Measurements from ENCODE around the gene NBL1.

NBL1 gene, protein sequence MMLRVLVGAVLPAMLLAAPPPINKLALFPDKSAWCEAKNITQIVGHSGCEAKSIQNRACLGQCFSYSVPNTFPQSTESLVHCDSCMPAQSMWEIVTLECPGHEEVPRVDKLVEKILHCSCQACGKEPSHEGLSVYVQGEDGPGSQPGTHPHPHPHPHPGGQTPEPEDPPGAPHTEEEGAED

DNA sequence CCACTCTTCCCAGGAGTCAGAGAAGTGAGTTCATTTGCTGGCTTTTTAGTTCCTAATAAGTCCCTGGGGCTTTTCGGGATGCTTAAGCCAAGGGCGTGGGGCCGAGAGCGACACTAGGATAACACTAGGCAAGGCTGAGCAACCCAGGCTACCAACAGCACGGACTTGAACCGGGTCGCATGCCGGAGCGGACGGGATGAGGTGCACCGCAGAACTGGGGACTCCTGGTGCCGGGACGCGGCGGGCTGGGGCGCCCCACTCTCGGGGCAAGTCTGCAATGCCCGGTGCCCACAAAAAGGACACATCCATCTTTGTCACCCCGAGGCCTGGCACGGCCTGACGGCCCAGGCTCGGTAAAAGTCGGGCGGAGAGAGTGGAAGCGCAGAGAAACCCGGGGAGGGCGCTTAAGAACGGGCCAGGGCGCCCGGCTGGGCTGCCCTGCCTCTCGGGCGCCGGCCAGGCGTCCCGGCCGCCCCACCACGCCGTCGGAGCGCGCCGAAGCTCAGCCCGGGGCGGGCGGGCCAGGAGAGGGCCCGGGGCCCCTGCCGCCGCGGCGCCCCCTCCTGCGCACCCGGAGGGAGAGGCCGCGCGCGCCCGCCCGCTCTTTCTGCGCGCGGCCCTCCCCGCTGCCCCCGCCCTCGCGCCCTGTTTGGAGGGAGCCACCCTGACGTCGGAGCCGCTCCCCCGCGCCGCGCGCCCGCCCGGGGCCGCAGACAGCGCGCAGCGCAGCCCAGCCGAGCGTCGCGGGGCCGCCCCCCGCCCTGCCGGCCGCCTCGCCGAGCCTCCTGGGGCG, at the start of gene NBL1:
Gene NBL1 (plus strand): TSS at position 710 of the 793 bp plus-strand sequence. CDS start 10,720 bp downstream, outside the sequence.
- no peaks in the 10 kb centered on the region for H3K9me3 Mint-ChIP-seq

DNA sequence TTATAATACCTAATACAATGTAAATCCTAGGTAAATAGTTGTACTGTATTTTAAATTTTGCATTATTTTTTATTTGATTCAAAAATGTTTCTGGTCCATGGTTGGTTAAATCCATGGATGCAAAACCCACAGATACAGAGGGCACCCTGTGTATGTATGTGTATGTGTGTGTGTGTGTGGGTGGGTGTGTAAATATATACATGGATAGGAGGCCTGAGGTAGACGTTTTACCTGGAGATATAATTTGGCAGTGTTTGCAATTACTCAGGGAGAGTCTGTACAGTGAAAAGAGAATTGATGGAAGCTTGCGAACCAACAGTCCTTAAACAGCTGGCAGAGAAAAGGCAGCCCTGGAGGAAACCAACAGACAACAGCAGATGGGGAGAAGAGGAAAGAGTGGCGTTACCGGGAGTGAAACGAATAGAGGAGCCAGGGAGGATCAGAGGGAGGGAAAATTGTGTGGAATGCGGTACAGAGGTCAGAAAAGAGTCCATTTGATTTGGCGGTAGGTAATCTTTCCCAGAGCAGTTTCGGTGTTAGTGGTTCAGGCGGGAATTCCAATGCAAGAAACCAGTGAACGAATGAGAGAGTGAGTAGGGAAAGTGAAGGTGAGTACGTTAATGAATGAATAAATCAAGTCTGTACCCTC, 47.9 kb upstream of the NBL1 start:
- no peaks in the 10 kb centered on the region for H3K9me3 Mint-ChIP-seq
- peaks cover 37% of the 10 kb centered on the region for H3K4me1 Mint-ChIP-seq
- peak overlapping the region; percentile 95 for H3K4me3 Mint-ChIP-seq
- H3K27ac Mint-ChIP-seq, result peak overlapping the region; percentile 98
- H3K27me3 Mint-ChIP-seq, result no peaks in the 10 kb centered on the region
- no peak for ATAC-seq
- peaks cover 18% of the 10 kb centered on the region for H3K36me3 Mint-ChIP-seq

More for the DNA sequence above, at the start of gene NBL1:
- Mint-ChIP-seq H3K27me3 (peaks cover 84% of the 10 kb centered on the region), H3K4me1 (peaks cover 34% of the 10 kb centered on the region), H3K4me3 (peak within 1 kb of the TSS; percentile 86), H3K36me3 (peaks cover 5% of the 10 kb centered on the region), H3K27ac (peak within 1 kb of the TSS; percentile 64)
- peak; percentile 73 for ATAC-seq

DNA sequence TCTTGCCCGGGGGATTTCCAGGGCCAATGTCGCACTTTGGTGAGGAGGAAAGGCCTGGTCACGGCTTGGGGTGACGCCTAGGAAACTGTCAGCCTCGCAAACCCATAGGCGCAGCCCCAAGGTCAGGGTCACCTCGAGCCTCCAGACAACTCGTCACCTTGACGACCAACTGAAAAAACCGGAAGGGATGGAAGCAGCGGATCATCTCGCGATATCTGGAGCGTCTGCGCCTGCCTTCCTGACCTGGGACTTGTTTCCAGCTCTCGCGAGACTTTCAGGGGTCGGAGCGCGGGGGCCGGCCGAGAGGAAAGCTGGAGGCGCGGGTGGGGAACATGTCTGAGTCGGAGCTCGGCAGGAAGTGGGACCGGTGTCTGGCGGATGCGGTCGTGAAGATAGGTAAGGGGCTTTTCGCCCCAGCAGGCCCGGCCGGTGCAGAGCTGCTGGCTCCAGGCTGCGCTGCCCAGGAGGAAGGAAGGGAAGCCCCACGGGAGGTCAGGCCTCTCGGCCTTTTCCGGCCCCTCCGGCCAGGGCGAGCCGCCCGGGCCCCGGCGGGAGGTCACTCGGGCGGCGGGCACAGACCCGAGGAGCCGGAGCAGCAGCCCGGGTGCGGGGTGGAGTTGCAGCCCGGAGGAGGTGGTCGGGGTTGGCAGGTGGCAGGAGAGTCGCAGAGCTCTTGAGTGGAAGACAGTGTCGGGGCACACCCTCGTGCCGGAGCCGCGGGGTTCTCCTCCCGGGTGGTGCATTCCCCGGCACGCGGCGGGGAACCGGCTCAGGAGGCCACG, 47.2 kb upstream of the NBL1 start:
- Mint-ChIP-seq H3K27me3 (no peaks in the 10 kb centered on the region), H3K4me1 (peaks cover 42% of the 10 kb centered on the region), H3K36me3 (peaks cover 23% of the 10 kb centered on the region), H3K4me3 (peak overlapping the region; percentile 95), H3K9me3 (no peaks in the 10 kb centered on the region), H3K27ac (peak overlapping the region; percentile 98)
- ATAC-seq, result peak; percentile 95

DNA sequence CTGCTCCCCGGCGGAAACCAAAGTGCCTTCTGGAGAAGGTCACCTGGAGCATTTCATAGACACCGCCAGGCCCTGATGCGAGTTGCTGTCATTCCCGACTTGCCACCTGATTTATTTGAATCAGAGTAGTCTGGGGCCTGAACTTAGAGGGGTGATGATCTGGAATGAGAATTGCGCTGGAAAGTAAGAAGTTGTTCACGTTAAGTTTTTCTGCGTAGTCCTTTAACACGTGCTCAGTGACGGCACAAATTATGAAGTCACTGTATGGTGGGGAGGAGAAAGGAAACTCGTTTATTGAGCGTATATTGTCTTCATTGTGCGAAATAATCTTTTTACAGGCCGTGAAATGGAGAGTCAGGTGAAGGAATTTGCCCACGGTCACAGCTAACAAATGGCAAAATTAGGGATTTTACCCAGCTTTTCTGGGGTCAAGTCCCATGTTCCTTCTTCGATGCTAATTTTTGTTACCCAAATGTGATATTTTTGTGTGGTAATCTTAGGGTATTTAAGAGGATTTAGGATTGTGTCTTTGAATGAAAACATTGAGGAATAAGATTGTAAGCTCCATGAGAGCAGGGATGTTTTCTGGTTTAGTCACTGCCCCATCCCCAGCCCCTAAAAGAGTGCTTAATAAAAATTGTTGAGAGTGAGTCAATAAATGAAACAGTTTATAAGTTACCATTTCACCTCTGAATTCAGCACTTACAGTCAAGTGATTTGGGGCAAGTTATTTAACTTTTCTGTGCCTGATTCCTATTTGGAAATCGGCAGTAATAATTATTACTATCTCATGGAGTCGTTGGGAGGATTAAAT, 46.4 kb upstream of the NBL1 start:
- no peaks in the 10 kb centered on the region for H3K27me3 Mint-ChIP-seq
- peak overlapping the region; percentile 98 for H3K27ac Mint-ChIP-seq
- peak overlapping the region; percentile 95 for H3K4me3 Mint-ChIP-seq
- peaks cover 49% of the 10 kb centered on the region for H3K4me1 Mint-ChIP-seq
- peaks cover 24% of the 10 kb centered on the region for H3K36me3 Mint-ChIP-seq
- no peaks in the 10 kb centered on the region for H3K9me3 Mint-ChIP-seq
- ATAC-seq, result peak; percentile 31

DNA sequence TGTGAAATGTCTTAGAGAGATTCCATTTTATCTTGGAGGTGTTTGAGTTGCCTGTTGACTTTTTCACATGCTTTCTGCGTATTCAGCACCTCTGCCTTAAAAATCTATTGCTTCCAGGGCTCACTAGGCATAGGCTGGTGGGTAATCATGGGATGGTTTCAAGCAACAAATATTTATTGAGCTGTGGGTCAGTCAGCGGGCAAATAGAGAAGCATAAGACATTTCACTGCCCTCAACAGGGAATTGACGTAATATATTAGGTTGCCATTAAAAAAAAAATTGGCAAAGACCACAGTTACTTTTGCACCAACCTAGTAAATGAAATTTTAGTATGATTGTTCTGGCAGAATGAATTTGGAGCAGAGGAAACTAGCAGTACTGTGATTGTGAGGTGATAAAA, 44.3 kb upstream of the NBL1 start:
- no peak for ATAC-seq
- no peaks in the 10 kb centered on the region for H3K9me3 Mint-ChIP-seq
- peaks cover 55% of the 10 kb centered on the region for H3K4me1 Mint-ChIP-seq
- no peaks in the 10 kb centered on the region for H3K27me3 Mint-ChIP-seq
- H3K27ac Mint-ChIP-seq, result peak overlapping the region; percentile 17
- H3K36me3 Mint-ChIP-seq, result peaks cover 24% of the 10 kb centered on the region
- no peak overlapping the region for H3K4me3 Mint-ChIP-seq

DNA sequence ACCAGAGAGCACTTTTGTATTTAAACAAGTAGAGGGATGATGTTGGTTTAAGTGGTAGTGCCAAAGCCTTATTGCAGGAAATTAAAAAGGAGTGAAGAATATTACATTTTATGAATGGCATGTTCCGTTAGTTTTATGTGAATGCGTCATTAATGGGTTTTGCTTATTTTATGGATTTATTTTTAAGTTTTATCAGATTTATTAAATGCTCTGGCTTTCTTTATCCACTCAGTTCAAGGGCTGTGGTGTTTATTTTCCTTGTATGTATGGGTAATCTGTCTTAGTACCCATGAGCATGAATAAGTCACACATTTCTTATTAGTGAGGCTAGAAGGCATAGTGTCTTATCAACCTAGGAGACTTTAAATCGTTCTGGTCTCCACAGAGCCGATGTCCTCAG, 41.6 kb upstream of the NBL1 start:
- Mint-ChIP-seq H3K4me1 (peaks cover 61% of the 10 kb centered on the region), H3K4me3 (no peak overlapping the region), H3K27me3 (no peaks in the 10 kb centered on the region), H3K27ac (no peak overlapping the region), H3K36me3 (peaks cover 20% of the 10 kb centered on the region), H3K9me3 (no peaks in the 10 kb centered on the region)
- no peak for ATAC-seq

DNA sequence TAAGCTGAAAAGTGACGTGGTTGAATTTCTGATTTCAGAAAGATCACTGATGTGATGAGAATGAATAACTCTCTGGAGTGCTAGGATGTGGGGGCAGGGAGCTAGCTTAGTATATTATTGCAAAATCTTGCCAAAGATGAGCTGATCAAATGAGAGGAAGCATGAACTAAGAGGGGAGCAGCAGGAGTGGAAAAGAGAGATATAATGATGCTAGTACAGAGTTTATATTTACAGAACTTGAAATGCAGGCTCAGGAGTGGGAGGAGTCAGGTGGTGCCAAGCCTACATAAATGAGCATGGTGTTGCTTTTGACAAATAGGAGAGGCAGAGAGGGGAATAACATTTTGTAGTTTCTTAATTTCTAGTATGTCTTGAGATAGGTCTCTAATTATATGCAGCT, 38.1 kb upstream of the NBL1 start:
- ATAC-seq, result no peak
- no peak overlapping the region for H3K27ac Mint-ChIP-seq
- H3K27me3 Mint-ChIP-seq, result no peaks in the 10 kb centered on the region
- peaks cover 47% of the 10 kb centered on the region for H3K4me1 Mint-ChIP-seq
- no peak overlapping the region for H3K4me3 Mint-ChIP-seq
- H3K36me3 Mint-ChIP-seq, result peaks cover 14% of the 10 kb centered on the region
- no peaks in the 10 kb centered on the region for H3K9me3 Mint-ChIP-seq

DNA sequence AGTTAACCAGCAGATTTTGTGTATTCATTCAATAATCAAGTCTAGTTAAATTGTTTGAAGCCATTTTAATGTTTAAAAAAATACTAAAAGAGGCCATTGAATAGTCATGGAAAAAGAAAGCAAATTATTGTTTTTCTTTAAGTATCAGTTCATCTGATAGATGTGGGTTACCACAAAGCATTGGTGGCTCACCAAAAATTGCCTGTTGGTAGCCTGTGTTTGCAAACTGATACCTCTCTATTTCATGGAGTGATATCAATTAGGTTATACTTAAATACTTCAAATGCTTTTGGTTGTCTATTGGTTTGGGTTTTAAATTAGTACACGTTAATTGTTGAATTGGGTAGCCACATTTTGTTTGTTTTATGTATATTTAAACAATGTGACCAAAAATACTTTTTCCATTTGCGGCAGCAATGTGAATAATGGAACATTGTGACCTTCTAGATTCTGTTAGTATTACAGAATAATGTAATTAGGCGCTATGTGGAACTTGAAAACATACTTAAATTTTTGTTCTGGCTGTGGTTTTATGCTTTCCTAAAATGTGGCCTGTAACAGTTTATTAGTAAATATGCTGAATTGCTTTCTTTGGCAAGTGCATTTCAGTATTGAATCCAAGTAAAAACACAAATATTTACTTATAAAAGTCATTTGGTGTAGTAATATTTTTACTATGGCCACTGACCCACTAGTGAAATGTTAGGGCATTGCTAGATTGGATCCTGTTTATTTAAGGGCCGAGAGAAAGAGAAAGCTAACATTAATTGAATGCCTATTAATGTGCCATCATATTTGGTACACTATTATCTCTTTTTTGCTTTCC, 37.1 kb upstream of the NBL1 start:
- Mint-ChIP-seq H3K4me1 (peaks cover 39% of the 10 kb centered on the region), H3K9me3 (no peaks in the 10 kb centered on the region), H3K27ac (no peak overlapping the region), H3K4me3 (no peak overlapping the region), H3K36me3 (peaks cover 7% of the 10 kb centered on the region), H3K27me3 (no peaks in the 10 kb centered on the region)
- no peak for ATAC-seq

DNA sequence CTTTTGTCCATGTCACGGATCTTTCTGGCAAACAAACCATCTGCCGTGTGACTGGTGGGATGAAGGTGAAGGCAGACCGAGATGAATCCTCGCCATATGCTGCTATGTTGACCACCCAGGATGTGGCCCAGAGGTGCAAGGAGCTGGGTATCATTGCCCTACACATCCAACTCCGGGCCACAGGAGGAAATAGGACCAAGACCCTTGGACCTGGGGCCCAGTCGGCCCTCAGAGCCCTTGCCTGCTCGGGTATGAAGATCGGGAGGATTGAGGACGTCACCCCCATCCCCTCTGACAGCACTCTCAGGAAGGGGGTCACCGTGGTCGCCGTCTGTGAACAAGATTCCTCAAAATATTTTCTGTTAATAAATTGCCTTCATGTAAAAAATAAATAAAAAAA, 35.9 kb upstream of the NBL1 start:
- Mint-ChIP-seq H3K9me3 (no peaks in the 10 kb centered on the region), H3K27ac (no peak overlapping the region), H3K4me3 (no peak overlapping the region), H3K36me3 (peaks cover 7% of the 10 kb centered on the region), H3K4me1 (peaks cover 33% of the 10 kb centered on the region), H3K27me3 (no peaks in the 10 kb centered on the region)
- ATAC-seq, result no peak

DNA sequence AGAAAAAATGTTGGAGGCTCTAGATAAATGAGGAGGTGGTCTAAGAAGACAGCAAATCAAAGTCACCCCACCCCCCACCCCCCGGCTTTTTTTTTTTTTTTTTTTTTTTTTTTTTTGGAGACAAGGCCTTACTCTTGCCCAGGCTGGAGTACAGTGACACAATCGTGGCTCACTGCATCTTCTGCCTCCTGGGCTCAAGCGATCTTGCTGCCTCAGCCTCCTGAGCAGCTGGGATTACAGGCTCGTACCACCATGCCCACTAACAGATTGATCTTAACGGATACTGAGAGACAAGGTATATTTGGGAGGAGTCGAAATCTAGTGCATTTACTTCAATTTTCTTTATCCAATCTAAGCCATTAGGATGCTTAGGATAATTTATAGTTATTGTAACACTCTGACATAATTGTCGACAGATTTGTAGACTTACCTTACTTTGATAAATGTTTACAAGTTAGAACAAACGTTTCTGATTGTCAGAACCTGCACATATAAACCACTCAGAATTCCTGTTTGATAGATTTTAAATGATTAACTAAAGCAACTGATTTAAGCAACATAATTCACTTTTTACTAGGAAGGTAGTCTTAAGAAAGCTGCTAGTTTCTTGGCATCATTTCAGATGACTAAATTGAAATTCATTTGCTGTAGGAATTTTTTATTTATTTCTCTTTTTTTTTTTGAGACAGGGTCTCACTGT, 33.7 kb upstream of the NBL1 start:
- ATAC-seq, result no peak
- no peaks in the 10 kb centered on the region for H3K27me3 Mint-ChIP-seq
- no peak overlapping the region for H3K27ac Mint-ChIP-seq
- peaks cover 18% of the 10 kb centered on the region for H3K36me3 Mint-ChIP-seq
- no peaks in the 10 kb centered on the region for H3K9me3 Mint-ChIP-seq
- peaks cover 35% of the 10 kb centered on the region for H3K4me1 Mint-ChIP-seq
- no peak overlapping the region for H3K4me3 Mint-ChIP-seq

DNA sequence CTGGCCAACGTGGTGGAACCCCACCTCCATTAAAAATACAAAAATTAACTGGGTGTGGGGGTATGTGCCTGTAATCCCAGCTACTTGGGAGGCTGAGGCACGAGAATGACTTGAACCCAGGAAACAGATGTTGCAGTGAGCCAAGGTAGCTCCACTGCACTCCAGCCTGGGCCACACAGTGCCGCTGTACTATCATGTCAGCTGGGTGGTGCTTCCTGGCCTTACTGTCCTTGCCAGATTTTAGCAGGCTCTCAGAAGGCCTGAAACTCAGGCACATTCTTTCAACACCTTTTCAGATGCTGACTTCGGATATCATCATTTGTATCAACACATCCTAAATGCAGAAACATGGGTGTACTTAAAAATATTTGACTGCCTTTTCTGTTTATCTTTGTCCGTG, 31.6 kb upstream of the NBL1 start:
- no peak overlapping the region for H3K4me3 Mint-ChIP-seq
- H3K36me3 Mint-ChIP-seq, result peaks cover 20% of the 10 kb centered on the region
- no peaks in the 10 kb centered on the region for H3K27me3 Mint-ChIP-seq
- H3K9me3 Mint-ChIP-seq, result no peaks in the 10 kb centered on the region
- no peak overlapping the region for H3K27ac Mint-ChIP-seq
- H3K4me1 Mint-ChIP-seq, result peaks cover 23% of the 10 kb centered on the region
- no peak for ATAC-seq

DNA sequence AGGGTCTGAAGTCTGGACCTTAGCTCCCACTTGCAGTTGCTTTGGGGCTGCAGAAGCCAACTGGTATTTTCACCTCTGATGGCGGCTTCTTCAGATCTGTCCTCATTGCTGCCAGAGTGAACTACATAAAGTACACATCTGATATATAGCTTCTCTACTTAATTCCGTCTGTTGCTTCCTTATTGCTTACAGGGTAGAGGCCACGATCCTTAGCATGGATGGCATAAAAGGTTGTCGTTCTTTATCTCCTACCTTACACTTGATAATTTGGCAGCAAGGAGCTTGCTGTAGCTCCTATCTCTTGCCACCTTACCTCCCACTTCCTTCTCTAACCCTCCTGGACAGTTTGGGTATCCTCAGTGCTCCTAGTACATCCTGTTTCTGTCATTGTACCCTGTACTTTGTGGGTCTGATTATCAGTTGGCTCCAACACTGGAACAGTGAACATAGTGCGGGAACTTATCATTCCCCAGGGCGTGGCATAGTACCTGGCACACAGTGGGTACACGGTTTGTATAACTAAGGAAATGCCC, 30.9 kb upstream of the NBL1 start:
- Mint-ChIP-seq H3K4me1 (peaks cover 17% of the 10 kb centered on the region), H3K9me3 (no peaks in the 10 kb centered on the region), H3K27me3 (no peaks in the 10 kb centered on the region), H3K27ac (no peak overlapping the region), H3K36me3 (peaks cover 13% of the 10 kb centered on the region), H3K4me3 (no peak overlapping the region)
- no peak for ATAC-seq

DNA sequence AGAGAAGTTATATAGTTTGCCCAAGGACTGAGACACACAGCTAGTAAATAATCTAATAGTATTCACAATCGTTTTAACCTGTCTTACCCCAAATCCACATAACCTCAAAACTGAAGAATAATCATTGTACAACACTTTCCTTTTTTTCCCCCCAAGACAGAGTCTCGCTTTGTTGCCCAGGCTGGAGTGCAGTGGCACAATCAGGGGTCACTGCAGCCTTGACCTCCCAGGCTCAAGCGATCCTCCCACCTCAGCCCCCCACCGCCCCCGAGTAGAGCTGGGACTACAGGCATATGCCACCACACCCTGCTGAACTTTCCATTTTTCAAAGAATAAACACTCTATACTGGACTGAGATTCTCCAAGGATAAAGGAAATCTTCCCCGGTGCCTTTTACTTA, 28.7 kb upstream of the NBL1 start:
- Mint-ChIP-seq H3K9me3 (no peaks in the 10 kb centered on the region), H3K4me1 (peaks cover 10% of the 10 kb centered on the region), H3K4me3 (no peak overlapping the region), H3K36me3 (peaks cover 13% of the 10 kb centered on the region), H3K27me3 (no peaks in the 10 kb centered on the region), H3K27ac (no peak overlapping the region)
- ATAC-seq, result no peak
